Measurements from ENCODE around the gene FANCF.
"Not testable (repeated sequence)": the region's sequence is repeated elsewhere in the genome, so short reads cannot be mapped to it uniquely, and the experiment has no call there.

The FANCF gene

DNA sequence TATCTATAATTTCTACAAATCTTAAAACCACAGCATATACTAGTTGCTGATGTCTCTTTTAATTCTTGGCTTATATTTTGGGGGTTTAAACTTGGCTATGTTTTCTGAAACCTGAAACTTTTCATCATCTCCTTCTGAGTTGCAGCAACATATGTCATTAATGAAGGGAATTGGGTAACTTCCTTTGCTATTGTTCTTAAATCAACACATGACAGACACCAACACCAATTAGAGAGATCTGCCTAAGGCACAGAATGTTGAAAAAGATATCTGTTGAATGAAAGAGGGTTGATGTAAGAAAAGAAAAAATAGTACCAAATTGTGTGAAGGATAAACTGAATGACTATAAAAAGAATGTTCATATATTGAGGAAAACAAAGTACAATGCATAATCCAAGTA, 30.5 kb upstream of the FANCF start:
- H3K9me3 Mint-ChIP-seq: peaks cover 12% of the 10 kb centered on the region
- H3K4me3 Mint-ChIP-seq: no peak overlapping the region
- peaks cover 15% of the 10 kb centered on the region for H3K4me1 Mint-ChIP-seq
- TF ChIP-seq, protein P1, sequence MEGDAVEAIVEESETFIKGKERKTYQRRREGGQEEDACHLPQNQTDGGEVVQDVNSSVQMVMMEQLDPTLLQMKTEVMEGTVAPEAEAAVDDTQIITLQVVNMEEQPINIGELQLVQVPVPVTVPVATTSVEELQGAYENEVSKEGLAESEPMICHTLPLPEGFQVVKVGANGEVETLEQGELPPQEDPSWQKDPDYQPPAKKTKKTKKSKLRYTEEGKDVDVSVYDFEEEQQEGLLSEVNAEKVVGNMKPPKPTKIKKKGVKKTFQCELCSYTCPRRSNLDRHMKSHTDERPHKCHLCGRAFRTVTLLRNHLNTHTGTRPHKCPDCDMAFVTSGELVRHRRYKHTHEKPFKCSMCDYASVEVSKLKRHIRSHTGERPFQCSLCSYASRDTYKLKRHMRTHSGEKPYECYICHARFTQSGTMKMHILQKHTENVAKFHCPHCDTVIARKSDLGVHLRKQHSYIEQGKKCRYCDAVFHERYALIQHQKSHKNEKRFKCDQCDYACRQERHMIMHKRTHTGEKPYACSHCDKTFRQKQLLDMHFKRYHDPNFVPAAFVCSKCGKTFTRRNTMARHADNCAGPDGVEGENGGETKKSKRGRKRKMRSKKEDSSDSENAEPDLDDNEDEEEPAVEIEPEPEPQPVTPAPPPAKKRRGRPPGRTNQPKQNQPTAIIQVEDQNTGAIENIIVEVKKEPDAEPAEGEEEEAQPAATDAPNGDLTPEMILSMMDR (IDR thresholded peaks at IDR 0.05; ENCODE audit: unreplicated experiment in 3 of 3): no peak
- H3K27ac Mint-ChIP-seq: no peak overlapping the region
- peaks cover 10% of the 10 kb centered on the region for H3K36me3 Mint-ChIP-seq (ENCODE audit: low read depth)
- H3K27me3 Mint-ChIP-seq (ENCODE audit: low read depth): no peaks in the 10 kb centered on the region

DNA sequence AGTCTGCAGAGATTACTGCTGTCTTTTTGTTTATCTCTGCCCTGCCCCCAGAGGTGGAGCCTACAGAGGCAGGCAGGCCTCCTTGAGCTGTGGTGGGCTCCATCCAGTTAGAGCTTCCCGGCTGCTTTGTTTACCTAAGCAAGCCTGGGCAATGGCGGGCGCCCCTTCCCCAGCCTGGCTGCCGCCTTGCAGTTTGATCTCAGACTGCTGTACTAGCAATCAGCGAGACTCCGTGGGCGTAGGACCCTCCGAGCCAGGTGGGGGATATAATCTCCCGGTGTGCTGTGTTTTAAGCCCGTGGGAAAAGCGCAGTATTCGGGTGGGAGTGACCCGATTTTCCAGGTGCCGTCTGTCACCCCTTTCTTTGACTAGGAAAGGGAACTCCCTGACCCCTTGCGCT, 26.7 kb upstream of the FANCF start:
- H3K4me3 Mint-ChIP-seq; H3K27me3 Mint-ChIP-seq (ENCODE audit: low read depth); H3K27ac Mint-ChIP-seq: not testable (repeated sequence)
- Mint-ChIP-seq H3K36me3 (ENCODE audit: low read depth) (peaks cover 10% of the 10 kb centered on the region), H3K4me1 (peaks cover 14% of the 10 kb centered on the region), H3K9me3 (peaks cover 15% of the 10 kb centered on the region)

DNA sequence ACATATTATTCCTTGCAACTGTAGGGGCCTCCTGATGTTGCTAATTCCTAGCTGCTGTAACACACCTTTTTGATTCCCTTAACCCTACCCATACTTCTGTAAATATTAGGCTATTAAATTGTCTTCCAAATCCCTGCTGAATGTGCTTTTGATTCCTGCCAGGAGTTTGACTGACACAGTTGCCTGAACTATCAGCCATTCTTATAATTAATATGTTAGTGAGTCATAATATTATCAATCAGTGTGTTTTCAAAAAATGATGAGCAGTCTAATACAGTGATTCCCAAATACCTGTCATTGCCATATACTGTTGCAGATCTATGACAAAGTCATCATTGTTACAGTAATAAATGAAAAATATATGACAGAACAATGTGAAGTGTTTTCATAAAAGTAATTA, 15.9 kb upstream of the FANCF start:
- H3K36me3 Mint-ChIP-seq (ENCODE audit: low read depth): no peaks in the 10 kb centered on the region
- H3K4me3 Mint-ChIP-seq: no peak overlapping the region

DNA sequence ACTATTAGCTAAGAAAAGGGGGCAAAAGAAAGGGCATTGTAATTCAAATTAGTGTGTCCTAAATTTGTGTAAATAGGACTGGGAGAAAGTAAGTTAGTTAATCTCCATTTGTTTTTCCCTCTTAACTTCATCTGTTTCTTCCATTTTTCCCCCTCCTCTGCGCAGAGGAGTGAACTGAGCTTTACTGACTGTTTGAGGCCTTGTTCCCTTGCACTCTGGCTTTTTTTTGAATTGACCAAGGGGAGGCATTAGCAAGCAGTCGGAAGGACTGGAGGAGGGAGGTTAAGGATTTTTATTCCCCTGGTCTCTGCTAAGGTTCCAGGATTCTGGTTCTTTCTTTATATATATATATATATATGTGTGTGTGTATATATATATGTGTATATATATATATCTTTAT, 15.2 kb upstream of the FANCF start:
- no peaks in the 10 kb centered on the region for H3K9me3 Mint-ChIP-seq
- TF ChIP-seq, protein P1 (IDR thresholded peaks at IDR 0.05; ENCODE audit: unreplicated experiment in 3 of 3): no peak
- H3K36me3 Mint-ChIP-seq (ENCODE audit: low read depth): no peaks in the 10 kb centered on the region
- no peak overlapping the region for H3K4me3 Mint-ChIP-seq
- H3K4me1 Mint-ChIP-seq: no peaks in the 10 kb centered on the region
- no peak overlapping the region for H3K27ac Mint-ChIP-seq
- H3K27me3 Mint-ChIP-seq (ENCODE audit: low read depth): no peaks in the 10 kb centered on the region

More for the DNA sequence above, 15.9 kb upstream of the FANCF start:
- H3K27ac Mint-ChIP-seq: no peak overlapping the region
- TF ChIP-seq, protein P1 (IDR thresholded peaks at IDR 0.05; ENCODE audit: unreplicated experiment in 3 of 3): no peak
- peaks cover 2% of the 10 kb centered on the region for H3K9me3 Mint-ChIP-seq
- H3K27me3 Mint-ChIP-seq (ENCODE audit: low read depth): no peaks in the 10 kb centered on the region
- no peaks in the 10 kb centered on the region for H3K4me1 Mint-ChIP-seq

DNA sequence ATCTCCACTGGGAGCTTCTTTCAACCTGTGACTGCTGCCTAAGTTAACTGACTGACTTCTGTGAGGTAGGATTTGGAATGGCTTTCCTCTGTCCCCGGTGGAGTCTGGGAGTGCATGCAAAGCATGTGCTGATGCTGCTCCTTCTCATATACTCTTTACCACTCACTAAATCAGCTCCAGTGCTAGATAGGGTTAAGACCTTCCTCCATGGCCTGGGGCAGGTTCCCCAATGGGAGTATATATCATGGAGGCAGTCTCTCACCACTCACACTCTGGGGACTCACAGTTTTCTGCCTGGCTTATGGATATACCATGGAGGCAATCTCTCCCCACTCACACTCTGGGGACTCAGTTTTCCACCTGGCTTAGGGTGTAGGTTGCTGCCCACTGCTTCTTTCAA, 10.1 kb upstream of the FANCF start:
- H3K9me3 Mint-ChIP-seq: no peaks in the 10 kb centered on the region
- no peak overlapping the region for H3K27ac Mint-ChIP-seq
- H3K36me3 Mint-ChIP-seq (ENCODE audit: low read depth): no peaks in the 10 kb centered on the region
- no peak overlapping the region for H3K4me3 Mint-ChIP-seq
- peaks cover 3% of the 10 kb centered on the region for H3K27me3 Mint-ChIP-seq (ENCODE audit: low read depth)
- TF ChIP-seq, protein P1 (IDR thresholded peaks at IDR 0.05; ENCODE audit: unreplicated experiment in 3 of 3): no peak
- H3K4me1 Mint-ChIP-seq: peaks cover 5% of the 10 kb centered on the region

DNA sequence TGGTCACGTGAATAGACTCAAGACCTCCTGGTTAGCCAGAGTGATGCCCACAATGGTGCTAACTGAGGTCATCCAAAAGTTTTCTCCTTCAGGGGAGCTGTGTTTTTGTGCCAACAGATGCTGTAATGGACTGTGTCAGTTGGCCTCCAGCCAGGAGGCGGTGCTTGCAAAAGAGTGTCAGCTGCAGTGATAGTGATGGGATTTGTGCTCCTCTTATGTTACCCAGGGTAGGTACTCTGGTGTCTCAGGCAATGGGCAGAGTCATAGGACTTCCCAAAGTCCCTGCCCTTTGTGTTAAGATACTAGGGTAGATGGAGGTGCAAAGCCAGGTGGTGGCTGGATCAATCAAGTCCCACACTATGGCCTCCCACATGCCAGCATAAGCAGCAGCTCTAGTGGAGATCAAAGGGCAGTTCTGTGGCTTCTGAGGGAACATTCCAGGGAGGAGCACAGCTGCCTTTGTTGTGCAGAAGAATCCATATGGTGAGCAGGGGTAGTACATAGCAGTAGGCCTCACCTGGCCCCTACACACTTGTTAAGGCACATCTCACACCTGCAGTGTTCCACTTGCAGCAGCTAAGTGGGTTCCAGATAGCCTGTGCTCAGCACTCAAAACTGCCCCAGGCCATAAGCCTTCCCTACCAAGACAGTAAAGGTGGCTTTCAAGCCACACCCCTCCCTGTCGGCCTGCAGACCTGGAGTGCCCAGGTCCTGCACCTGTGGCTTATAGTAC, 9.4 kb upstream of the FANCF start:
- H3K27ac Mint-ChIP-seq: no peak overlapping the region
- H3K4me3 Mint-ChIP-seq: no peak overlapping the region
- H3K9me3 Mint-ChIP-seq: no peaks in the 10 kb centered on the region
- no peaks in the 10 kb centered on the region for H3K36me3 Mint-ChIP-seq (ENCODE audit: low read depth)
- H3K27me3 Mint-ChIP-seq (ENCODE audit: low read depth): peaks cover 3% of the 10 kb centered on the region
- TF ChIP-seq, protein P1 (IDR thresholded peaks at IDR 0.05; ENCODE audit: unreplicated experiment in 3 of 3): no peak
- H3K4me1 Mint-ChIP-seq: peaks cover 5% of the 10 kb centered on the region
